Neural progenitor cell (in vitro differentiated cells): ENCODE results near the gene MELK. TPM values are rescaled to one million over a fixed set of nuclear protein-coding genes. Genes with fewer than 3 reads are reported as not detected.

Source experiments
- DNase-seq: peaks from one replicate; pipeline ENCODE4 v3.0.0-alpha.2; 2016; ENCODE audit warnings: low spot score
- H2AFZ ChIP-seq: fragments of 200-600 bp; sonication (generic); replicated peaks from 2 replicates; pipeline ENCODE4 v1.6.1; 2016; ENCODE audit warnings: antibody characterized with exemption
- H3F3A ChIP-seq: fragments of 200-600 bp; sonication (generic); 2 replicates; pipeline ENCODE4 v1.6.1; 2016; ENCODE audit warnings: antibody characterized with exemption, low read depth
- H3K27ac ChIP-seq: fragments of 200-600 bp; sonication (generic); 2 replicates; pipeline ENCODE4 v1.5.1; 2016; ENCODE audit warnings: mild to moderate bottlenecking
- H3K27me3 ChIP-seq: fragments of 200-600 bp; sonication (generic); 2 replicates; pipeline ENCODE4 v1.6.1; 2016; ENCODE audit warnings: mild to moderate bottlenecking, moderate library complexity
- H3K36me3 ChIP-seq: fragments of 200-600 bp; sonication (generic); 2 replicates; pipeline ENCODE4 v1.5.1; 2016
- H3K4me1 ChIP-seq: fragments of 200-600 bp; sonication (generic); 2 replicates; pipeline ENCODE4 v1.6.1; 2016; ENCODE audit warnings: mixed run types
- H3K4me2 ChIP-seq: fragments of 200-600 bp; sonication (generic); 2 replicates; pipeline ENCODE4 v1.6.1; 2016
- H3K4me3 ChIP-seq: fragments of 200-600 bp; sonication (generic); 2 replicates; pipeline ENCODE4 v1.5.1; 2016
- H3K79me2 ChIP-seq: fragments of 200-600 bp; sonication (generic); 2 replicates; pipeline ENCODE4 v1.6.1; 2016; ENCODE audit warnings: low read depth
- H3K9ac ChIP-seq: fragments of 200-600 bp; sonication (generic); 2 replicates; pipeline ENCODE4 v1.6.1; 2016
- H3K9me3 ChIP-seq: fragments of 200-600 bp; sonication (generic); 2 replicates; pipeline ENCODE4 v1.5.1; 2016; ENCODE audit warnings: low read depth
- H4K20me1 ChIP-seq: fragments of 200-600 bp; sonication (generic); 2 replicates; pipeline ENCODE4 v1.6.1; 2016; ENCODE audit warnings: low read depth
- H3K27ac Mint-ChIP-seq: 3 replicates; pipeline ENCODE4 v1.8.0; 2021; ENCODE audit warnings: mixed read lengths
- H3K27me3 Mint-ChIP-seq: 2 replicates; pipeline ENCODE4 v1.8.0; 2022; ENCODE audit warnings: low read depth, mild to moderate bottlenecking, inconsistent platforms, moderate library complexity, mixed read lengths; ENCODE audit not compliant: insufficient read depth
- H3K36me3 Mint-ChIP-seq: 3 replicates; pipeline ENCODE4 v1.8.0; 2021; ENCODE audit warnings: mixed read lengths
- H3K4me1 Mint-ChIP-seq: 3 replicates; pipeline ENCODE4 v1.8.0; 2021; ENCODE audit warnings: mixed read lengths
- H3K4me3 Mint-ChIP-seq: 3 replicates; pipeline ENCODE4 v1.8.0; 2021; ENCODE audit warnings: mild to moderate bottlenecking, moderate library complexity, mixed read lengths
- H3K9me3 Mint-ChIP-seq: 3 replicates; pipeline ENCODE4 v1.8.0; 2020; ENCODE audit warnings: mixed read lengths
- CTCF ChIP-seq: fragments of 200-600 bp; sonication (generic); IDR thresholded peaks from 2 replicates; pipeline ENCODE4 v1.5.1; 2017; ENCODE audit warnings: antibody characterized with exemption, mild to moderate bottlenecking
- EZH2 ChIP-seq: fragments of 200-600 bp; sonication (generic); IDR thresholded peaks from 2 replicates; pipeline ENCODE4 v1.6.1; 2017; ENCODE audit warnings: antibody characterized with exemption, mild to moderate bottlenecking, moderate library complexity
- EZH2phosphoT487 ChIP-seq: fragments of 200-600 bp; sonication (generic); IDR thresholded peaks from 2 replicates; pipeline ENCODE4 v1.6.1; 2017; ENCODE audit warnings: antibody characterized with exemption
- total RNA-seq: library from RNA; depleted of rRNA; stranded (reverse); fragments of >200 nt; gene quantifications from 2 replicates; pipeline ENCODE4 v1.2.3, GENCODE V29; 2015; ENCODE audit warnings: low replicate concordance

The MELK gene
- total RNA-seq, 1 donor from 2014 or later = 112 TPM

DNA sequence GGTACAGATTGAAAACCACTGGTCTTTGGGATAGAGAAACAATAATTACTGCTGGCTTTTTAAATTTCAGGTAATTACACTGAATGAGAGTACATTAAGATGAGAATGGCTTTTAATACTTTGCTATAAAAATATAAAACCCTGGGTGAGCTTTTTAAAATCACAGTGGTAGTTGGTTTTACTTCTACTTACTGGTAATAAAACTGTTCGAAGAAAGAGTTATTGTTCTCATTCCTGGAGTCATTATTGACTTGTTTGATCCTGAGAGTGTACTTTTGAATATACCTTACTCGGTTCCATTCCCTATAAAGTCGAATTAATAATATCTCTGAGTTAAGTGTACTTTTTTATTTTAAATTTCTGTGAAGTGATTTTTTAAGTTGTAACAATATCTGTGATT, 21.5 kb downstream of the MELK start:
- no peak overlapping the region for H3K27ac Mint-ChIP-seq
- Histone ChIP-seq H3K36me3 (peaks cover 22% of the 10 kb centered on the region), H3K27ac (no peak overlapping the region), H3K9me3 (no peaks in the 10 kb centered on the region), H3K9ac (no peak overlapping the region), H2AFZ (no peak overlapping the region), H3K27me3 (no peaks in the 10 kb centered on the region), H3K4me1 (no peaks in the 10 kb centered on the region), H4K20me1 (peaks cover 3% of the 10 kb centered on the region), H3K79me2 (peaks cover 27% of the 10 kb centered on the region), H3K4me2 (no peak overlapping the region), H3K4me3 (no peak overlapping the region), H3F3A (peaks cover 8% of the 10 kb centered on the region)
- H3K9me3 Mint-ChIP-seq = no peaks in the 10 kb centered on the region
- peaks cover 26% of the 10 kb centered on the region for H3K36me3 Mint-ChIP-seq
- no peaks in the 10 kb centered on the region for H3K4me1 Mint-ChIP-seq
- no peaks in the 10 kb centered on the region for H3K27me3 Mint-ChIP-seq
- no peak overlapping the region for H3K4me3 Mint-ChIP-seq
- no peak for DNase-seq
- TF ChIP-seq EZH2 = no peak
- no peak for TF ChIP-seq EZH2phosphoT487
- TF ChIP-seq CTCF = no peak

GRCh38 chr9:36597412-36598178, 24.9 kb downstream of the MELK start:
- H3F3A ChIP-seq = peaks cover 8% of the 10 kb centered on the region
- H3K9me3 ChIP-seq = no peaks in the 10 kb centered on the region
- H3K4me1 ChIP-seq = no peaks in the 10 kb centered on the region
- no peaks in the 10 kb centered on the region for H3K4me1 Mint-ChIP-seq
- no peak overlapping the region for H3K4me3 ChIP-seq
- H3K4me3 Mint-ChIP-seq = no peak overlapping the region
- H4K20me1 ChIP-seq = peaks cover 3% of the 10 kb centered on the region
- H3K9ac ChIP-seq = no peak overlapping the region
- TF ChIP-seq EZH2phosphoT487 (no peak), CTCF (peak; percentile 46)
- H3K36me3 ChIP-seq = peaks cover 23% of the 10 kb centered on the region
- DNase-seq = peak; percentile 30
- H2AFZ ChIP-seq = no peak overlapping the region
- no peak overlapping the region for H3K27ac Mint-ChIP-seq
- H3K4me2 ChIP-seq = no peak overlapping the region
- H3K27me3 ChIP-seq = no peaks in the 10 kb centered on the region
- no peaks in the 10 kb centered on the region for H3K9me3 Mint-ChIP-seq
- peaks cover 29% of the 10 kb centered on the region for H3K36me3 Mint-ChIP-seq
- no peak overlapping the region for H3K27ac ChIP-seq
- H3K79me2 ChIP-seq = peaks cover 22% of the 10 kb centered on the region
- H3K27me3 Mint-ChIP-seq = no peaks in the 10 kb centered on the region

DNA sequence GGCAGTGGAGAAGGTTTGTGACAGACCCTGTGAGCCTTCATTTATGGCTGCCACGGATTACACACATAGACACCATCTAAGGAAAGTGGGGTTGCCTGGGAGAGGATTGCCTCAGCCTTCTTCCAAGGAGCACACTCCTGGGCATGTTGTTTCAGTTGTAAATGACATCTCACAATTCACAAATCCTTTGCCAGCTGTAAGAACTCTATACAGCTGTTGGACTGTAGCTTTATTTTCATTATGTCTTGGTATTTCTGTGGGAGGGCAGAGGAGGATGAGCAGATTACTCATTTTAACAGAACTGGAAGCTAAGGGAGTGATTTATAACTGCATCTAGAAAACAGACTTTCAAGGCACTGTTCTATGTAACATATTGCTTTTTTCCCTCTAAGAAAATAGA, 25.6 kb downstream of the MELK start:
- no peaks in the 10 kb centered on the region for H3K27me3 ChIP-seq
- H3K4me1 ChIP-seq = no peaks in the 10 kb centered on the region
- H3K36me3 Mint-ChIP-seq = peaks cover 26% of the 10 kb centered on the region
- H3K4me3 ChIP-seq = no peak overlapping the region
- peaks cover 8% of the 10 kb centered on the region for H3F3A ChIP-seq
- peaks cover 2% of the 10 kb centered on the region for H4K20me1 ChIP-seq
- no peaks in the 10 kb centered on the region for H3K9me3 Mint-ChIP-seq
- TF ChIP-seq EZH2phosphoT487 = no peak
- no peak for TF ChIP-seq CTCF
- TF ChIP-seq EZH2 = no peak
- DNase-seq = no peak
- H2AFZ ChIP-seq = no peak overlapping the region
- H3K27me3 Mint-ChIP-seq = no peaks in the 10 kb centered on the region
- no peaks in the 10 kb centered on the region for H3K4me1 Mint-ChIP-seq
- no peak overlapping the region for H3K4me2 ChIP-seq
- H3K4me3 Mint-ChIP-seq = no peak overlapping the region
- peaks cover 19% of the 10 kb centered on the region for H3K36me3 ChIP-seq
- H3K27ac ChIP-seq = no peak overlapping the region
- no peaks in the 10 kb centered on the region for H3K9me3 ChIP-seq
- H3K9ac ChIP-seq = no peak overlapping the region
- H3K79me2 ChIP-seq = peaks cover 18% of the 10 kb centered on the region
- no peak overlapping the region for H3K27ac Mint-ChIP-seq
